Heart left ventricle (tissue), 16 donors: Measurements from ENCODE around the gene TENT5C. TPM values are rescaled to one million over a fixed set of nuclear protein-coding genes. Genes with fewer than 3 reads are reported as not detected.
"Not testable (repeated sequence)": the region's sequence is repeated elsewhere in the genome, so short reads cannot be mapped to it uniquely, and the experiment has no call there.

Source experiments
- ATAC-seq, 4 donors: fragments of 200-7000 bp; cut with Tn5 transposase; one replicate each; pipeline ENCODE4 v1.9.1; 2020 to 2022; ENCODE audit warnings: moderate library complexity in 4 of 4, mild to moderate bottlenecking in 3 of 4, moderate number of reproducible peaks in 1 of 4
- DNase-seq, 5 donors: peaks; one replicate each; pipeline ENCODE4 v3.0.0-alpha.2; 2020
- H3K27ac ChIP-seq, 12 donors: fragments of 200-600 bp; sonication (generic) in 4 of 12; one replicate each; pipeline versions ENCODE4 v1.5.0 to v1.8.0; 2016 to 2022; ENCODE audit warnings: mild to moderate bottlenecking in 2 of 12
- H3K27me3 ChIP-seq, 9 donors: fragments of 200-600 bp; sonication (generic) in 2 of 9; one replicate each; pipeline versions ENCODE4 v1.5.1 to v1.8.0; 2016 to 2022; ENCODE audit warnings: mild to moderate bottlenecking in 3 of 9
- H3K36me3 ChIP-seq, 9 donors: fragments of 200-600 bp; sonication (generic) in 2 of 9; one replicate each; pipeline versions ENCODE4 v1.5.0 to v1.8.0; 2018 to 2022; ENCODE audit warnings: mild to moderate bottlenecking in 2 of 9
- H3K4me1 ChIP-seq, 12 donors: fragments of 200-600 bp; sonication (generic) in 4 of 12; one replicate each; pipeline versions ENCODE4 v1.5.0 to v1.8.0; 2016 to 2022; ENCODE audit warnings: mild to moderate bottlenecking in 3 of 12
- H3K4me3 ChIP-seq, 12 donors: fragments of 200-600 bp; sonication (generic) in 4 of 12; one replicate each; pipeline versions ENCODE4 v1.5.0 to v1.8.0; 2017 to 2022; ENCODE audit warnings: mild to moderate bottlenecking in 9 of 12, moderate library complexity in 4 of 12
- H3K9me3 ChIP-seq, 12 donors: fragments of 200-600 bp; sonication (generic) in 4 of 12; one replicate each; pipeline versions ENCODE4 v1.5.0 to v1.8.0; 2016 to 2022; ENCODE audit warnings: mild to moderate bottlenecking in 1 of 12
- CTCF ChIP-seq, 12 donors: fragments of 200-600 bp; sonication (generic) in 4 of 12; IDR thresholded peaks; one replicate each; pipeline versions ENCODE4 v1.5.0 to v1.8.0; 2018 to 2022; ENCODE audit warnings: antibody characterized with exemption in 12 of 12, mild to moderate bottlenecking in 5 of 12
- POLR2A ChIP-seq, 2 donors: fragments of 450-650 bp; IDR thresholded peaks; one replicate each; pipeline ENCODE4 v1.6.1; 2017; ENCODE audit warnings: antibody characterized with exemption in 2 of 2, mild to moderate bottlenecking in 2 of 2, moderate library complexity in 2 of 2
- WGBS, 4 donors: extraction: QIAGEN DNeasy Blood & Tissue Kit in 2 of 4; methylation state at CpG; one replicate each; pipeline versions ENCODE4 v1.1.5 to v1.1.7; 2013 to 2018; 5-methylcytosine and 5-hydroxymethylcytosine counted together
- intact Hi-C, 10 donors: fragments of 100-400 bp; cut with DNase I; formaldehyde crosslinking; loops; one replicate each; pipeline versions ENCODE4 v1.11.1 to v1.14.2; 2022
- long read RNA-seq, 3 donors: library from polyadenylated mRNA; unstranded; transcript quantifications; one replicate each; pipeline ENCODE4 v2.0.0, GENCODE V29; 2020 to 2021
- polyA plus RNA-seq, 2 donors: library from polyadenylated mRNA; stranded (reverse); fragments of 200-250 nt; gene quantifications; one replicate each; pipeline ENCODE4 v1.2.3, GENCODE V29; 2013
- total RNA-seq, 9 donors: library from RNA; depleted of rRNA in 2 of 9; stranded (reverse); fragments of >200 nt in 2 of 9; fragmentation: NEBNext Ultra II Directional in 3 of 9; extraction: Animal tissue kit (Norgen Biotek cat#: 25700) in 3 of 9; gene quantifications; one replicate each; pipeline versions ENCODE4 v1.1.0 to v1.2.4, GENCODE V29; 2016 to 2023
- donor health status: ischemic (EF 13 %, LVEDD 7.1; RV severe dilation, severe dysfunction).
- donor health status: healthy with polysubstance abuse.
- donor health status: DM: no; HTN: yes; CAD: no.
- donor health status: DM: no; HTN: no; CAD: no.
- donor health status: ischemic (EF 25% LVEDD 6.9; RV normal size, moderate dysfunction).
- donor health status: ischemic (EF 25% LVEDD 5.7; RV mildly dilated, moderate dysfunction).
- donor health status: healthy.
- donor health status: DM: yes; HTN: yes; CAD: no.
- donor health status: ischemic (EF 35%, LVEDD 5.7; RV mildly dilated, moderate dysfunction).
- donor health status: nonischemic (EF 11% LVEDD 7.7; RV severe dilation, severe dysfunction).
- donor health status: DM: yes; HTN: yes; CAD: no.
- donor health status: PGD.
- donor health status: ischemic (EF 29% LVEDD 5.4; RV normal size, mild dysfunction).
- donor health status: nonischemic (EF 23%, LVEDD 6.1; RV moderate dilation, normal function).

Gene TENT5C
- total RNA-seq (10 to 100 TPM in 8 of 9 donors, 1 to 10 TPM in 1; 7.9 to 21.6 (median 15.1) TPM), polyA plus RNA-seq (1 to 10 TPM; 3.7 to 9.6 TPM)
- long read RNA-seq, donor 1, full-length matches to known transcripts = 21 of 28 reads
- long read RNA-seq, donor 1, partial matches to known transcripts = 0 of 28 reads
- long read RNA-seq, donor 1, other reads (novel, unspliced or antisense) = 7 of 28 reads
- long read RNA-seq, donor 2, full-length matches to known transcripts = 48 of 67 reads
- long read RNA-seq, donor 2, partial matches to known transcripts = 8 of 67 reads
- long read RNA-seq, donor 2, other reads (novel, unspliced or antisense) = 11 of 67 reads
- long read RNA-seq, donor 3, full-length matches to known transcripts = 26 of 34 reads
- long read RNA-seq, donor 3, partial matches to known transcripts = 0 of 34 reads
- long read RNA-seq, donor 3, other reads (novel, unspliced or antisense) = 8 of 34 reads

DNA sequence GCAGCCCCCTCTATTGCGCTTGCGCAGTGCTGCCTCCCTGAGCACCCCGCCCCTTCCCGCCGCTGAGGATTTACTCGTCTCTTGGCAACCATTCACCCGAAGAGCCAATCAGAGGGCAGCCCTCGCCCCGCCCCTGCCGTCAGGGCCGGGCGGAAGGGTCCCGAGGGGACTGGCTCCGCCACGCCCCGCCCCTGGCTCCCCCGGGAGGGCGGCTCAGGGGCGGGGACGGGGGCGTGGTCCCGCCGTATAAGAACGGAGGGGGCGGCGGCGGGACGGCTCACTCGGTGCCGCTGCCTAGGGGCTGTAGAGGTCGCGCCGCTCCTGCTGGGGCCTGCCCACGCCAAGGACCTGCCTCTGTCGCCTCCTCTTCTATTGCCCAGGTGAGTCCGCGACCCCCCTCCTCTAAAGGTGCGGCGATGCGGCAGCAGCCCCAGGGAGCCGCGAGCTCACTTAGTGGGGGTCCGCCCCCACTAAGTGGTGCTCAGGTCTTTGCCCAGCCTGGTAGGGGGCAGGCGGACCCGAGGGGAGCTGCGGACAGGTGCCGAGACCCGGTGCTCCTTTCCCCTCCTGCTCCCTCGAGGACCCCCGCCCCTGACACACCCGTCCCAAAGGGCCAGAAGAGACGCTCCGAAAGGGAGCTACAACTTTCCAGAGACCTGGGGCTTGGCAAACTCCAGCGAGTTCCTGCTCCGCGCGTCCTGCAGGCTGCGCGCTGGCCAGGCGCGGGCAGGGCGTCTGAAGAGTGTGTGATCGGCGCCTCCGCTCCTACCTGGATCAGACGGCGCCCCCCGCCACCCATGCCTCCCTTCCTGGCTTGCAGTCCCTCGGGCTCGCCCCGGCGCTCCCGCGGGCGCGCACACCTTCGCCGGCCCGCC, at the start of gene TENT5C:
Gene TENT5C (plus strand): TSS at position 275 of the 875 bp plus-strand sequence. CDS start 16,821 bp downstream, outside the sequence.
- peak within 1 kb of the TSS in 11 of 12 donors; percentile 75 to 86 (median 79) for H3K27ac ChIP-seq
- H3K36me3 ChIP-seq = no peaks in the 10 kb centered on the region
- WGBS, 4 donors = 0 to 1% (median 0%) methylated on average over 20 to 79 of the region's 79 CpGs
- H3K4me3 ChIP-seq = peak within 1 kb of the TSS; percentile 60 to 90 (median 78)
- ATAC-seq (peak; percentile 97 to 98 (median 98)), DNase-seq (peak; percentile 97 to 99 (median 98))
- H3K4me1 ChIP-seq = peaks cover 0 to 47% (median 28%) of the 10 kb centered on the region in 12 donors
- intact Hi-C loops = loop anchor here (2.0 to 10.0 kb wide), 13 partner anchors 61 to 541 kb away; partner anchors contain the start of genes MAN1A2 (in 2 of the 10) and TTF2 (in 1 of the 10)
- peak; percentile 51 to 97 for TF ChIP-seq POLR2A (IDR thresholded peaks at IDR 0.05)
- TF ChIP-seq CTCF (IDR thresholded peaks at IDR 0.05) = peak in 4 of 12 donors; percentile 3 to 15 (median 6)
- no peaks in the 10 kb centered on the region for H3K27me3 ChIP-seq
- H3K9me3 ChIP-seq = no peaks in the 10 kb centered on the region

DNA sequence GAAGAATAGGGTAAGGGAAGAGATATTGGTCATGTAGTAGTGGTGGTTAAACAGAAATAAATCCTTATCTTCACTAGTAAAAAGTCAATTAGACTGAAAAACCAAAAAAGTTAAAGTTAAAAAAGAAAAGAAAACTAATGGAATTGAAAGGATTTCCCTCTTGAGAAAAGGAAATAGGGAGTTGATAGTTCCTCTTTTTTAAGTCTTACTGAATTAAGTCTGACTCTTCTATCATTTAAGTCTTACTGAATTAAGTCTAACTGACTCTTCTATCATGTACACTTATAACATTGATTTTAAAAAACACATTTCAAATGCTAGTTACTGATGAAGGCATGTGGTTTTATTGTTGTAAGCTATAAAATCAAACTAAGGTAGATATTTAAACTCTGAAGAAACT, 49.5 kb upstream of the TENT5C start:
- Histone ChIP-seq H3K27ac (no peak overlapping the region), H3K9me3 (peaks cover 0 to 6% (median 0%) of the 10 kb centered on the region in 12 donors), H3K4me3 (no peak overlapping the region), H3K36me3 (no peaks in the 10 kb centered on the region), H3K27me3 (no peaks in the 10 kb centered on the region), H3K4me1 (no peaks in the 10 kb centered on the region)
- TF ChIP-seq POLR2A (IDR thresholded peaks at IDR 0.05) = no peak
- DNase-seq = no peak
- no peak for ATAC-seq
- intact Hi-C loops = no loop called here

DNA sequence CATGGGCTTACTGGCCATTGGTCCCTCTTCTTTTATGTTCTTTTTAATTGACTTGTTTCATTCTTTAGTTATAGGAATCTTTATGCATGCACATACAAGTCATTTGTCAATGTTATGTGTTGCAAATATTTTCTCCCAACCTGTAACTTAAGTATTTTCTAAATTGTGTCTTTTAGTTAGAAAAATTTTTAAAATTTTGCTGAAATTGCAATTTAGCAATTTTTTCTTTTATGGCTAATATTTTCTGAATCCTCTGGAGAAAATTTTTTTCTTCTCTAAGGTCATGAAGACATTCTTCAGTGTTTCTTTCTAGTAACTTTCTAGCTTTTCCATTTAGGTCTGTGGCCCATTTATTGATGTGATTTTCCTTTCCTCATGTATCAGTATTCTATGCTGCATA, 48.9 kb upstream of the TENT5C start:
- intact Hi-C loops = no loop called here
- Histone ChIP-seq H3K4me3 (no peak overlapping the region), H3K27me3 (no peaks in the 10 kb centered on the region), H3K4me1 (no peaks in the 10 kb centered on the region), H3K9me3 (peaks cover 0 to 6% (median 0%) of the 10 kb centered on the region in 12 donors), H3K27ac (no peak overlapping the region), H3K36me3 (no peaks in the 10 kb centered on the region)
- ATAC-seq (no peak), DNase-seq (no peak)
- TF ChIP-seq CTCF (IDR thresholded peaks at IDR 0.05) = no peak

- H3K4me1 ChIP-seq, ATAC-seq, H3K36me3 ChIP-seq, H3K27me3 ChIP-seq, intact Hi-C loops, H3K27ac ChIP-seq, DNase-seq, H3K9me3 ChIP-seq, H3K4me3 ChIP-seq: not testable (repeated sequence)
Observed at GRCh38 chr1:117558451-117558850, 47.4 kb upstream of the TENT5C start.

GRCh38 chr1:117559139-117559538, 46.7 kb upstream of the TENT5C start:
- WGBS, 4 donors = 80 to 88% (median 84%) methylated on average over 3 of the region's 3 CpGs
- intact Hi-C loops = no loop called here
- Histone ChIP-seq H3K36me3 (no peaks in the 10 kb centered on the region), H3K27me3 (no peaks in the 10 kb centered on the region), H3K27ac (no peak overlapping the region), H3K4me1 (no peaks in the 10 kb centered on the region), H3K4me3 (no peak overlapping the region), H3K9me3 (peaks cover 0 to 6% (median 0%) of the 10 kb centered on the region in 12 donors)
- TF ChIP-seq POLR2A (IDR thresholded peaks at IDR 0.05) (no peak), CTCF (IDR thresholded peaks at IDR 0.05) (no peak)
- ATAC-seq = no peak
- DNase-seq = no peak
